Omental fat pad (tissue), 4 donors: ENCODE data around the gene EP400. TPM values are rescaled to one million over a fixed set of nuclear protein-coding genes. Genes with fewer than 3 reads are reported as not detected.

ENCODE experiments used
- ATAC-seq: fragments of 150-250 bp; one replicate; pipeline ENCODE4 v1.9.1; 2016; ENCODE audit warnings: mild to moderate bottlenecking, moderate library complexity; ENCODE audit not compliant: low FRiP score
- DNase-seq: peaks from one replicate; pipeline ENCODE4 v3.0.0-alpha.2; 2019; ENCODE audit warnings: low spot score
- CTCF ChIP-seq, 3 donors: fragments of 450-650 bp; IDR thresholded peaks; one replicate each; pipeline ENCODE4 v1.5.1; 2016 to 2017; ENCODE audit warnings: antibody characterized with exemption in 3 of 3, mild to moderate bottlenecking in 3 of 3, moderate library complexity in 2 of 3
- total RNA-seq, 4 donors: library from RNA; depleted of rRNA; stranded (reverse); fragments of >200 nt; gene quantifications; one replicate each; pipeline ENCODE4 v1.1.0, GENCODE V29; 2016

The EP400 gene
- total RNA-seq, 4 donors from 2014 or later, result 16.1 to 34.2 (median 24.7) TPM

GRCh38 chr12:131987552-131987951 lies 37.8 kb downstream of the EP400 start:
- TF ChIP-seq CTCF (IDR thresholded peaks at IDR 0.05), result no peak
- ATAC-seq (no peak), DNase-seq (no peak)

- TF ChIP-seq CTCF (IDR thresholded peaks at IDR 0.05), result no peak
- ATAC-seq, result no peak
- no peak for DNase-seq
Observed at GRCh38 chr12:131988054-131988796, 38.5 kb downstream of the EP400 start.

- ATAC-seq (no peak), DNase-seq (no peak)
- no peak for TF ChIP-seq CTCF (IDR thresholded peaks at IDR 0.05)
Observed at GRCh38 chr12:131989021-131989420, 39.3 kb downstream of the EP400 start.

- ATAC-seq (no peak), DNase-seq (no peak)
- no peak for TF ChIP-seq CTCF (IDR thresholded peaks at IDR 0.05)
Observed at GRCh38 chr12:131990066-131990979, 40.6 kb downstream of the EP400 start.

- no peak for TF ChIP-seq CTCF (IDR thresholded peaks at IDR 0.05)
- no peak for DNase-seq
Observed at GRCh38 chr12:131990980-131991305, 41.2 kb downstream of the EP400 start.

GRCh38 chr12:131991816-131992430 lies 42.2 kb downstream of the EP400 start:
- DNase-seq, result no peak
- no peak for ATAC-seq
- no peak for TF ChIP-seq CTCF (IDR thresholded peaks at IDR 0.05)

More at GRCh38 chr12:131990980-131991305, 41.2 kb downstream of the EP400 start:
- no peak for ATAC-seq
